CD8-positive, alpha-beta memory T cell (primary cell): ENCODE data around the gene TMEM164. TPM values are rescaled to one million over a fixed set of nuclear protein-coding genes. Genes with fewer than 3 reads are reported as not detected.

Source experiments
- CTCF ChIA-PET: fragments of 350-600 bp; sonication (Branson Sonifier 250); formaldehyde crosslinking; loops from one replicate; lab custom pipeline; 2021; ENCODE audit warnings: antibody characterized with exemption; lab: Charles Lee
- POLR2A ChIA-PET: fragments of 350-600 bp; sonication (Branson Sonifier 250); formaldehyde crosslinking; loops from one replicate; lab custom pipeline; 2021; ENCODE audit warnings: antibody characterized with exemption; lab: Charles Lee
- DNase-seq, 5 donors: peaks; one replicate each; pipeline versions ENCODE4 v3.0.0 to v3.0.0-alpha.2; 2020 to 2022; ENCODE audit warnings: mixed read lengths in 1 of 5
- H3K27ac ChIP-seq: one replicate; pipeline ENCODE4 v1.7.0; 2013; ENCODE audit warnings: low read depth, mild to moderate bottlenecking, low read length, moderate library complexity
- H3K27me3 ChIP-seq: 2 replicates; pipeline ENCODE4 v1.7.0; 2013; ENCODE audit warnings: low read length, mild to moderate bottlenecking; ENCODE audit not compliant: insufficient read depth, poor library complexity, severe bottlenecking
- H3K36me3 ChIP-seq: 2 replicates; pipeline ENCODE4 v1.7.0; 2013; ENCODE audit warnings: mild to moderate bottlenecking, low read length, moderate library complexity; ENCODE audit not compliant: insufficient read depth
- H3K4me1 ChIP-seq: 2 replicates; pipeline ENCODE4 v1.7.0; 2013; ENCODE audit warnings: mild to moderate bottlenecking, low read length, moderate library complexity; ENCODE audit not compliant: insufficient read depth
- H3K4me3 ChIP-seq: 2 replicates; pipeline ENCODE4 v1.7.0; 2013; ENCODE audit warnings: mild to moderate bottlenecking, low read length
- H3K9me3 ChIP-seq: 2 replicates; pipeline ENCODE4 v1.7.0; 2013; ENCODE audit warnings: mild to moderate bottlenecking, low read length
- H3K27ac Mint-ChIP-seq, 8 donors: one replicate each; pipeline ENCODE4 v1.8.0; 2020 to 2021; ENCODE audit warnings: mixed read lengths in 8 of 8, mild to moderate bottlenecking in 6 of 8, inconsistent platforms in 3 of 8, moderate library complexity in 3 of 8
- H3K27me3 Mint-ChIP-seq, 2 donors: one replicate each; pipeline ENCODE4 v1.8.0; 2020 to 2021; ENCODE audit warnings: mixed read lengths in 2 of 2, mild to moderate bottlenecking in 1 of 2, moderate library complexity in 1 of 2
- H3K36me3 Mint-ChIP-seq, 3 donors: one replicate each; pipeline ENCODE4 v1.8.0; 2020 to 2021; ENCODE audit warnings: mixed read lengths in 3 of 3, inconsistent platforms in 1 of 3, mild to moderate bottlenecking in 1 of 3
- H3K4me1 Mint-ChIP-seq, 3 donors: one replicate each; pipeline ENCODE4 v1.8.0; 2020 to 2021; ENCODE audit warnings: mixed read lengths in 3 of 3, inconsistent platforms in 1 of 3, mild to moderate bottlenecking in 1 of 3
- H3K4me3 Mint-ChIP-seq, 7 donors: one replicate each; pipeline ENCODE4 v1.8.0; 2020 to 2021; ENCODE audit warnings: mixed read lengths in 7 of 7, mild to moderate bottlenecking in 6 of 7, moderate library complexity in 4 of 7, inconsistent platforms in 2 of 7
- H3K9me3 Mint-ChIP-seq, 5 donors: one replicate each; pipeline ENCODE4 v1.8.0; 2020 to 2022; ENCODE audit warnings: mixed read lengths in 5 of 5, mild to moderate bottlenecking in 3 of 5, moderate library complexity in 2 of 5, inconsistent platforms in 1 of 5
- polyA plus RNA-seq: library from polyadenylated mRNA; unstranded; fragments of 300-500 nt; fragmentation: Illumina TruSeq; gene quantifications from one replicate; pipeline ENCODE4 v1.2.3, GENCODE V29; 2021
- total RNA-seq, 2 experiments: library from RNA; stranded (reverse); gene quantifications; one replicate each; pipeline ENCODE4 v1.2.3, GENCODE V29; 2021

TMEM164 gene
- total and polyA plus RNA-seq, 3 experiments from 2014 or later: 3.2 to 13.2 (median 11.6) TPM

- DNase-seq: no peak
Measured at GRCh38 chrX:110081740-110082139, 78.8 kb downstream of the TMEM164 start.

GRCh38 chrX:110082161-110082560 lies 79.2 kb downstream of the TMEM164 start:
- no peaks in the 10 kb centered on the region for H3K4me1 ChIP-seq
- POLR2A ChIA-PET: no interaction called here

More at GRCh38 chrX:110081740-110082139, 78.8 kb downstream of the TMEM164 start:
- Histone ChIP-seq H3K27me3 (no peaks in the 10 kb centered on the region), H3K27ac (no peak overlapping the region), H3K4me1 (no peaks in the 10 kb centered on the region), H3K36me3 (no peaks in the 10 kb centered on the region), H3K9me3 (no peaks in the 10 kb centered on the region), H3K4me3 (no peak overlapping the region)
- Mint-ChIP-seq H3K27ac (peak overlapping the region in 1 of 8 donors; percentile 63), H3K9me3 (no peaks in the 10 kb centered on the region), H3K4me3 (no peak overlapping the region), H3K4me1 (peaks cover 8 to 13% (median 10%) of the 10 kb centered on the region in 3 donors), H3K36me3 (peaks cover 0 to 14% (median 2%) of the 10 kb centered on the region in 3 donors), H3K27me3 (peaks cover 0 to 4% of the 10 kb centered on the region in 2 donors)
- CTCF ChIA-PET: no interaction called here
- POLR2A ChIA-PET: no interaction called here

GRCh38 chrX:110086162-110086915 lies 83.4 kb downstream of the TMEM164 start:
- no peaks in the 10 kb centered on the region for H3K27me3 Mint-ChIP-seq
- CTCF ChIA-PET: no interaction called here
- H3K9me3 Mint-ChIP-seq: peaks cover 0 to 2% (median 0%) of the 10 kb centered on the region in 5 donors
- no peaks in the 10 kb centered on the region for H3K27me3 ChIP-seq
- peaks cover 20 to 41% (median 21%) of the 10 kb centered on the region in 3 donors for H3K4me1 Mint-ChIP-seq
- H3K4me3 ChIP-seq: no peak overlapping the region
- POLR2A ChIA-PET: no interaction called here
- H3K27ac Mint-ChIP-seq: peak overlapping the region in 2 of 8 donors; percentile 7 to 13
- no peak for DNase-seq
- no peak overlapping the region for H3K27ac ChIP-seq
- no peak overlapping the region for H3K4me3 Mint-ChIP-seq
- H3K4me1 ChIP-seq: no peaks in the 10 kb centered on the region
- no peaks in the 10 kb centered on the region for H3K36me3 ChIP-seq
- H3K36me3 Mint-ChIP-seq: peaks cover 0 to 1% (median 0%) of the 10 kb centered on the region in 3 donors
- no peaks in the 10 kb centered on the region for H3K9me3 ChIP-seq

More at GRCh38 chrX:110082161-110082560, 79.2 kb downstream of the TMEM164 start:
- CTCF ChIA-PET: no interaction called here
- Mint-ChIP-seq H3K27me3 (peaks cover 0 to 4% of the 10 kb centered on the region in 2 donors), H3K4me3 (no peak overlapping the region), H3K4me1 (peaks cover 8 to 18% (median 11%) of the 10 kb centered on the region in 3 donors), H3K27ac (no peak overlapping the region), H3K9me3 (no peaks in the 10 kb centered on the region), H3K36me3 (peaks cover 0 to 12% (median 2%) of the 10 kb centered on the region in 3 donors)
- Histone ChIP-seq H3K9me3 (no peaks in the 10 kb centered on the region), H3K27me3 (no peaks in the 10 kb centered on the region), H3K27ac (no peak overlapping the region), H3K4me3 (no peak overlapping the region), H3K36me3 (no peaks in the 10 kb centered on the region)
- no peak for DNase-seq

- H3K27me3 ChIP-seq: no peaks in the 10 kb centered on the region
- H3K27ac ChIP-seq: no peak overlapping the region
- no peak for DNase-seq
- no peak overlapping the region for H3K4me3 ChIP-seq
- Mint-ChIP-seq H3K36me3 (peaks cover 0 to 1% (median 0%) of the 10 kb centered on the region in 3 donors), H3K4me3 (no peak overlapping the region), H3K27ac (peak overlapping the region in 2 of 8 donors; percentile 30 to 77), H3K4me1 (peaks cover 20 to 41% (median 21%) of the 10 kb centered on the region in 3 donors), H3K27me3 (no peaks in the 10 kb centered on the region), H3K9me3 (peaks cover 0 to 2% (median 0%) of the 10 kb centered on the region in 5 donors)
- no peaks in the 10 kb centered on the region for H3K9me3 ChIP-seq
- CTCF ChIA-PET: no interaction called here
- no peaks in the 10 kb centered on the region for H3K36me3 ChIP-seq
- no peaks in the 10 kb centered on the region for H3K4me1 ChIP-seq
- POLR2A ChIA-PET: no interaction called here
Measured at GRCh38 chrX:110086916-110087484, 84.1 kb downstream of the TMEM164 start.

- Histone ChIP-seq H3K4me3 (no peak overlapping the region), H3K27ac (no peak overlapping the region), H3K9me3 (no peaks in the 10 kb centered on the region), H3K36me3 (no peaks in the 10 kb centered on the region), H3K4me1 (no peaks in the 10 kb centered on the region), H3K27me3 (no peaks in the 10 kb centered on the region)
- ChIA-PET CTCF (no interaction called here), POLR2A (no interaction called here)
- H3K27ac Mint-ChIP-seq: peak overlapping the region in 6 of 8 donors; percentile 7 to 79 (median 47)
- peaks cover 20 to 41% (median 21%) of the 10 kb centered on the region in 3 donors for H3K4me1 Mint-ChIP-seq
- DNase-seq: no peak
- peaks cover 0 to 2% (median 0%) of the 10 kb centered on the region in 5 donors for H3K9me3 Mint-ChIP-seq
- H3K27me3 Mint-ChIP-seq: no peaks in the 10 kb centered on the region
- peaks cover 0 to 2% (median 1%) of the 10 kb centered on the region in 3 donors for H3K36me3 Mint-ChIP-seq
- no peak overlapping the region for H3K4me3 Mint-ChIP-seq
Measured at GRCh38 chrX:110087485-110088356, 84.8 kb downstream of the TMEM164 start.

- peaks cover 20 to 41% (median 25%) of the 10 kb centered on the region in 3 donors for H3K4me1 Mint-ChIP-seq
- no peak overlapping the region for H3K27ac ChIP-seq
- H3K4me1 ChIP-seq: no peaks in the 10 kb centered on the region
- POLR2A ChIA-PET: no interaction called here
- H3K27me3 Mint-ChIP-seq: no peaks in the 10 kb centered on the region
- no peak overlapping the region for H3K4me3 ChIP-seq
- CTCF ChIA-PET: no interaction called here
- DNase-seq: no peak
- peak overlapping the region in 1 of 8 donors; percentile 61 for H3K27ac Mint-ChIP-seq
- no peak overlapping the region for H3K4me3 Mint-ChIP-seq
- peaks cover 0 to 4% (median 0%) of the 10 kb centered on the region in 5 donors for H3K9me3 Mint-ChIP-seq
- no peaks in the 10 kb centered on the region for H3K9me3 ChIP-seq
- H3K27me3 ChIP-seq: no peaks in the 10 kb centered on the region
- peaks cover under 1 to 10% (median 6%) of the 10 kb centered on the region in 3 donors for H3K36me3 Mint-ChIP-seq
- no peaks in the 10 kb centered on the region for H3K36me3 ChIP-seq
Measured at GRCh38 chrX:110089656-110090403, 86.9 kb downstream of the TMEM164 start.

- Mint-ChIP-seq H3K36me3 (peaks cover 5 to 15% (median 6%) of the 10 kb centered on the region in 3 donors), H3K27ac (no peak overlapping the region), H3K4me1 (peaks cover 0 to 4% (median 0%) of the 10 kb centered on the region in 3 donors), H3K9me3 (peaks cover 0 to 5% (median 0%) of the 10 kb centered on the region in 5 donors), H3K4me3 (no peak overlapping the region), H3K27me3 (peaks cover 0 to 2% of the 10 kb centered on the region in 2 donors)
- H3K36me3 ChIP-seq: no peaks in the 10 kb centered on the region
- no peak overlapping the region for H3K4me3 ChIP-seq
- CTCF ChIA-PET: no interaction called here
- no peaks in the 10 kb centered on the region for H3K9me3 ChIP-seq
- H3K27me3 ChIP-seq: no peaks in the 10 kb centered on the region
- no peak overlapping the region for H3K27ac ChIP-seq
- DNase-seq: no peak
- H3K4me1 ChIP-seq: no peaks in the 10 kb centered on the region
- POLR2A ChIA-PET: no interaction called here
Measured at GRCh38 chrX:110097920-110098319, 95.0 kb downstream of the TMEM164 start.
